Measurements from ENCODE around the gene THOC2.

Gene THOC2

DNA sequence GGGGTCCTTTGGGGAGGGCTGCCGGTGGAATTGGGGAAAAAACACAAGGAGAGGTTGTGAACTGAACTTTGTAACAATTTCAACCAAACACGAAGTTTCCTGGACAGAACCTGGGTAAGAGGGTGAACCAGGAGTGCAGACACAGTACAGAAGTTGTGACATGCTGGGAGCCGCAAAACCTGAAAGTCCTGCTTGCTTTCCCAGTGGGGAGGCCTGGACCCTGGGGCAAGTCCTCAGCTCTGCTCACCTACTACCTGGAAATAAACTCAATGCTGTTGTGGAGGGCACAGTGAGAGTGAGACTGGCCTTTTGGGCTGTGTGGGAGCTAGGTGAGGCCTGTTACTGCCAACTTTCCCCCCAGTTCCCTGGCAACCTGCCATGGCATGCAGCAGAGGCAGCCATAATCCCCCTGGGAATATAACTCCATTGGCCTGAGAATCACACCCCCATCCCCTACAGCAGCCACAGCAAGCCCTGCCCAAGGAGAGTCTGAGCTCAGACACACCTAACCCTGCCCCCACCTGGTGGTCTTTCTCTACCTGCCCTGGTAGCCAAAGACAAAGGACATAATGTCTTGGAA, 162.8 kb downstream of the THOC2 start:
- DNase-seq (ENCODE audit: low read depth): no peak
- no peak for TF ChIP-seq CTCF (conservative IDR thresholded peaks at IDR 0.05; ENCODE audit: control insufficient read depth, insufficient read depth, low read depth, low read length)
- H3K4me3 ChIP-seq (ENCODE audit: control insufficient read depth, low read depth, low read length): no peak overlapping the region

- no peak for TF ChIP-seq CTCF (conservative IDR thresholded peaks at IDR 0.05; ENCODE audit: control insufficient read depth, insufficient read depth, low read depth, low read length)
Measured at GRCh38 chrX:123563167-123563566, 169.7 kb downstream of the THOC2 start.

GRCh38 chrX:123562342-123563146, 170.3 kb downstream of the THOC2 start:
- no peak overlapping the region for H3K4me3 ChIP-seq (ENCODE audit: control insufficient read depth, low read depth, low read length)
- no peak for DNase-seq (ENCODE audit: low read depth)
- no peak for TF ChIP-seq CTCF (conservative IDR thresholded peaks at IDR 0.05; ENCODE audit: control insufficient read depth, insufficient read depth, low read depth, low read length)

More at GRCh38 chrX:123563167-123563566, 169.7 kb downstream of the THOC2 start:
- DNase-seq (ENCODE audit: low read depth): no peak
- no peak overlapping the region for H3K4me3 ChIP-seq (ENCODE audit: control insufficient read depth, low read depth, low read length)

DNA sequence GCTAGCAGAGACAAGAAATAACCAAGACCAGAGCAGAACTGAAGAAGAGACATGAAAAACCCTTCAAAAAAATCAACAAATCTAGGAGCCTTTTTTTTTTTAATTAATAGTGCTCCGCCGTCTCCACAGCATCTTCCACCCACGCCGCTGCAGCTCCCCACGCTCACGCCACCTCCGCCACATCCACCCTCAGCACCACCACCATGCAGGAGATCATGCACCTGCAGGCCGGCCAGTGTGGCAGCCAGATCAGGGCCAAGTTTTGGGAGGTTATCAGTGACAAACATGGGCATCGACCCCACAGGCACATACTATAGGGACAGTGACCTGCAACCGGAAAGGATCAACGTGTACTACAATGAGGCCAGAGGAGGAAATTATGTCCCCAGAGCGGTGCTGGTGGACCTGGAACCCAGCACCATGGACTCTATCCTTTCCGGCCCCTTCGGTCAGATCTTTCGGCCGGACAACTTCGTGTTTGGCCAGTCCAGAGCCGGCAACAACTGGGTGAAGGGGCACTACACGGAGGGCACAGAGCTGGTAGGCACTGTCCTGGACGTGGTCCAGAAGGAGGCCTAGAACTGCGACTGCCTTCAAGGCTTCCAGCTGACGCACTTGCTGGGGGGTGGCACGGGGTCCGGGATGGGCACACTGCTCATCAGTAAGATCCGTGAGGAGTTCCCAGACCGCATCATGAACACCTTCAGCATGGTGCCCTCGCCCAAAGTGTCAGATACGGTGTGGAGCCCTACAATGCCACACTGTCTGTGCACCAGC, 171.2 kb downstream of the THOC2 start:
- no peak overlapping the region for H3K4me3 ChIP-seq (ENCODE audit: control insufficient read depth, low read depth, low read length)
- no peak for DNase-seq (ENCODE audit: low read depth)
- no peak for TF ChIP-seq CTCF (conservative IDR thresholded peaks at IDR 0.05; ENCODE audit: control insufficient read depth, insufficient read depth, low read depth, low read length)

- no peak overlapping the region for H3K4me3 ChIP-seq (ENCODE audit: control insufficient read depth, low read depth, low read length)
- no peak for DNase-seq (ENCODE audit: low read depth)
- no peak for TF ChIP-seq CTCF (conservative IDR thresholded peaks at IDR 0.05; ENCODE audit: control insufficient read depth, insufficient read depth, low read depth, low read length)
Measured at GRCh38 chrX:123550829-123551228, 182.0 kb downstream of the THOC2 start.
